Astrocyte (in vitro differentiated cells and primary cell): ENCODE data around the gene TVP23A.

ENCODE experiments used
- EZH2 ChIP-seq: IDR thresholded peaks from 2 replicates; pipeline ENCODE4 v1.6.1; 2012; ENCODE audit warnings: mild to moderate bottlenecking, low read length, inconsistent platforms; ENCODE audit not compliant: insufficient read depth
- TF ChIP-seq, protein P1 (sequence below): IDR thresholded peaks from 2 replicates; pipeline ENCODE4 v1.5.1; 2011; ENCODE audit warnings: low read depth, mild to moderate bottlenecking, inconsistent platforms, low read length, moderate library complexity; ENCODE audit not compliant: insufficient read depth

DNA sequence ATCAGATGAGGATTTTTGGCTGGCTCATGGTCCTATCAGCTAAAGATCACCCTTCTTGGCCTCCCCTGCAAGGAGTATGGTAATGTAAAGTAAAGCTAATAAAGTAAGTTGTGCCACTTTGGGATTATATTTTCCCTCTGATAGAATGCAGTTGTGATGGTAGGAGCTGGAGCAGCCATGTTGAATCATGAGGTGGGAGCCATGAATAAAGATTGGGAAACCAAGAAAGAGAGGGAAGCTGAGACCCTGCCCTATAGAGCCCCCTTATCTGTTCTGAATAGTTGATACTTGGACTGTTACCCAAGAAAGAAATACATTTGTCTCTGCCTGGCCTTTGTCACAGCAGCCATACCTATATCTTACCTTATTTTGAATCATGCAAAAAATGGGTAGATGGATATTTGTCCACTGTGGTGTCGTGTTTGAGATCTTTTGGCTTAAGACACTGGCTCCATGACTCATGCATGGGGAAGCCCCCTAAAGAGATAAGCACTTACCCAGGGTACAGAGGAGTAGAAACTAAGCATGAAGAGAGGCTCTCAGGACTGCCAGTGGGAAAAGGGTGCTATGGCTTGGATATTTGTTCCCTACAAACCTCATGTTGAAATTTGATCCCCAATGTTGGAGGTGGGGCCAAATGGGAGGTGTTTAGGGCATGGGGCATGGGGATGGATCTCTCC, 17.7 kb upstream of the TVP23A start:
- TF ChIP-seq, protein P1, sequence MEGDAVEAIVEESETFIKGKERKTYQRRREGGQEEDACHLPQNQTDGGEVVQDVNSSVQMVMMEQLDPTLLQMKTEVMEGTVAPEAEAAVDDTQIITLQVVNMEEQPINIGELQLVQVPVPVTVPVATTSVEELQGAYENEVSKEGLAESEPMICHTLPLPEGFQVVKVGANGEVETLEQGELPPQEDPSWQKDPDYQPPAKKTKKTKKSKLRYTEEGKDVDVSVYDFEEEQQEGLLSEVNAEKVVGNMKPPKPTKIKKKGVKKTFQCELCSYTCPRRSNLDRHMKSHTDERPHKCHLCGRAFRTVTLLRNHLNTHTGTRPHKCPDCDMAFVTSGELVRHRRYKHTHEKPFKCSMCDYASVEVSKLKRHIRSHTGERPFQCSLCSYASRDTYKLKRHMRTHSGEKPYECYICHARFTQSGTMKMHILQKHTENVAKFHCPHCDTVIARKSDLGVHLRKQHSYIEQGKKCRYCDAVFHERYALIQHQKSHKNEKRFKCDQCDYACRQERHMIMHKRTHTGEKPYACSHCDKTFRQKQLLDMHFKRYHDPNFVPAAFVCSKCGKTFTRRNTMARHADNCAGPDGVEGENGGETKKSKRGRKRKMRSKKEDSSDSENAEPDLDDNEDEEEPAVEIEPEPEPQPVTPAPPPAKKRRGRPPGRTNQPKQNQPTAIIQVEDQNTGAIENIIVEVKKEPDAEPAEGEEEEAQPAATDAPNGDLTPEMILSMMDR, result no peak
- no peak for TF ChIP-seq EZH2
